Astrocyte (in vitro differentiated cells and primary cell): ENCODE data around the gene IRX1.

ENCODE experiments used
- EZH2 ChIP-seq: IDR thresholded peaks from 2 replicates; pipeline ENCODE4 v1.6.1; 2012; ENCODE audit warnings: mild to moderate bottlenecking, low read length, inconsistent platforms; ENCODE audit not compliant: insufficient read depth
- TF ChIP-seq, protein P1 (sequence below): IDR thresholded peaks from 2 replicates; pipeline ENCODE4 v1.5.1; 2011; ENCODE audit warnings: low read depth, mild to moderate bottlenecking, inconsistent platforms, low read length, moderate library complexity; ENCODE audit not compliant: insufficient read depth

DNA sequence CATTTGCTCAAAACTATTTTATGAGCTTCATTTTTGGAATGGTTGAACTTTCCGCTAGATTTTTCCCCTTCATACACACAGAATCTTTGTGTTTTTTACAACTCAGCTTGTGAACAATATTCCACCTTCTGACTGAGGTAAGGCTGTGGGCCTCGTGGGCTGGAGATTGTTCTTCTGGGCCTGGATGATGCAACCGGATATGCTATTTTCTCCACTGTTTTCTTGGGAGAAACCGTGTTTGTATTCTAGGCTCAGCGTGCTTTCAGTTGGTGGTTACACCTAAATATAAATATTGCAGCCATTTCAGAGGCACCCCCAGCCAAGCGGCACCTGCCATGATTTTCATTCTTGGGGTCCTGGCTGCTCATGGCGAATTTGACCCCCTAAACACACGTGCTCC is 55.2 kb downstream of the IRX1 start:
- TF ChIP-seq, protein P1, sequence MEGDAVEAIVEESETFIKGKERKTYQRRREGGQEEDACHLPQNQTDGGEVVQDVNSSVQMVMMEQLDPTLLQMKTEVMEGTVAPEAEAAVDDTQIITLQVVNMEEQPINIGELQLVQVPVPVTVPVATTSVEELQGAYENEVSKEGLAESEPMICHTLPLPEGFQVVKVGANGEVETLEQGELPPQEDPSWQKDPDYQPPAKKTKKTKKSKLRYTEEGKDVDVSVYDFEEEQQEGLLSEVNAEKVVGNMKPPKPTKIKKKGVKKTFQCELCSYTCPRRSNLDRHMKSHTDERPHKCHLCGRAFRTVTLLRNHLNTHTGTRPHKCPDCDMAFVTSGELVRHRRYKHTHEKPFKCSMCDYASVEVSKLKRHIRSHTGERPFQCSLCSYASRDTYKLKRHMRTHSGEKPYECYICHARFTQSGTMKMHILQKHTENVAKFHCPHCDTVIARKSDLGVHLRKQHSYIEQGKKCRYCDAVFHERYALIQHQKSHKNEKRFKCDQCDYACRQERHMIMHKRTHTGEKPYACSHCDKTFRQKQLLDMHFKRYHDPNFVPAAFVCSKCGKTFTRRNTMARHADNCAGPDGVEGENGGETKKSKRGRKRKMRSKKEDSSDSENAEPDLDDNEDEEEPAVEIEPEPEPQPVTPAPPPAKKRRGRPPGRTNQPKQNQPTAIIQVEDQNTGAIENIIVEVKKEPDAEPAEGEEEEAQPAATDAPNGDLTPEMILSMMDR = no peak
- no peak for TF ChIP-seq EZH2
